K562 (cell line): ENCODE data around the gene NLRP6. TPM values are rescaled to one million over a fixed set of nuclear protein-coding genes. Genes with fewer than 3 reads are reported as not detected.

Experiments used
- HMGN3 ChIP-seq: IDR thresholded peaks from 2 replicates; pipeline ENCODE4 v1.6.1; 2011; ENCODE audit warnings: borderline replicate concordance, low read depth, mild to moderate bottlenecking, mixed read lengths, low read length; ENCODE audit not compliant: insufficient read length; ENCODE audit errors: extremely low read depth
- KDM1A ChIP-seq, 2 experiments: fragments of 450-650 bp; IDR thresholded peaks; 2 replicates each; pipeline ENCODE4 v1.6.1; 2016; ENCODE audit warnings: mild to moderate bottlenecking in 2 of 2
- ZNF609 ChIP-seq: sonication (generic); formaldehyde crosslinking; IDR thresholded peaks from 2 replicates; pipeline ENCODE4 v1.8.1; 2023; ENCODE audit warnings: missing genetic modification reagents, mild to moderate bottlenecking, borderline replicate concordance
- polyA plus RNA-seq, 8 experiments: library from polyadenylated mRNA; depleted of rRNA in 4 of 8; stranded (reverse) in 5 of 8; unstranded in 3 of 8; fragments of >200 nt; fragmentation: Nextera tagmentation in 2 of 8; fragmentation: Illumina TruSeq in 1 of 8; extraction: Ambion mirVana in 2 of 8; extraction: Trizol in 1 of 8; gene quantifications; 2 replicates each; pipeline versions ENCODE4 v1.2.1 to v1.2.3, GENCODE V29; 2011 to 2014; ENCODE audit warnings: inconsistent platforms in 1 of 8, missing spikeins in 1 of 8
- total RNA-seq, 7 experiments: library from RNA; depleted of rRNA in 6 of 7; stranded (reverse); fragments of >200 nt in 6 of 7; fragmentation: Illumina TruSeq in 2 of 7; extraction: Trizol in 2 of 7; gene quantifications; 2 replicates each; pipeline versions ENCODE4 v1.2.1 to v1.2.3, GENCODE V29; 2011 to 2021; ENCODE audit warnings: low replicate concordance in 1 of 7

The NLRP6 gene
- total and polyA plus RNA-seq, 9 of the 15 experiments (the other 6 are each of a cell fraction or from before 2014, with no cell fraction given), result 0.03 to 0.18 (median 0.15) TPM; not detected in 5

- TF ChIP-seq ZNF609, result 0 out of 2 replicates have a peak, but pooled peaks have one; percentile 67
- TF ChIP-seq HMGN3, result peak; percentile 54
- peak in 1 of 2 experiments; percentile 43; a peak in 1 of 4 replicates for TF ChIP-seq KDM1A (IDR thresholded peaks at IDR 0.05)
- TF ChIP-seq, all 486 proteins: peak for 56
Observed at GRCh38 chr11:297586-298405, 19.6 kb downstream of the NLRP6 start (continued).
